GM23338 (cell line): ENCODE data around the gene ABL2.

ENCODE experiments used
- EZH2 ChIP-seq: fragments of 200-600 bp; sonication (generic); IDR thresholded peaks from one replicate; pipeline ENCODE4 v1.8.0; 2017; ENCODE audit warnings: antibody characterized with exemption, mild to moderate bottlenecking, low read depth; ENCODE audit not compliant: unreplicated experiment
- REST ChIP-seq: IDR thresholded peaks from one replicate; pipeline ENCODE4 v1.6.1; 2018; ENCODE audit warnings: antibody characterized with exemption; ENCODE audit not compliant: unreplicated experiment
- TF ChIP-seq, protein P1 (sequence below), 2 experiments: fragments of 200-600 bp in 1 of 2; sonication (generic) in 1 of 2; conservative IDR thresholded peaks; 2 replicates each; pipeline versions ENCODE4 v1.5.1 to v1.6.1; 2016 to 2017; ENCODE audit warnings: antibody characterized with exemption in 2 of 2, low read depth in 2 of 2, mild to moderate bottlenecking in 2 of 2, moderate library complexity in 1 of 2

DNA sequence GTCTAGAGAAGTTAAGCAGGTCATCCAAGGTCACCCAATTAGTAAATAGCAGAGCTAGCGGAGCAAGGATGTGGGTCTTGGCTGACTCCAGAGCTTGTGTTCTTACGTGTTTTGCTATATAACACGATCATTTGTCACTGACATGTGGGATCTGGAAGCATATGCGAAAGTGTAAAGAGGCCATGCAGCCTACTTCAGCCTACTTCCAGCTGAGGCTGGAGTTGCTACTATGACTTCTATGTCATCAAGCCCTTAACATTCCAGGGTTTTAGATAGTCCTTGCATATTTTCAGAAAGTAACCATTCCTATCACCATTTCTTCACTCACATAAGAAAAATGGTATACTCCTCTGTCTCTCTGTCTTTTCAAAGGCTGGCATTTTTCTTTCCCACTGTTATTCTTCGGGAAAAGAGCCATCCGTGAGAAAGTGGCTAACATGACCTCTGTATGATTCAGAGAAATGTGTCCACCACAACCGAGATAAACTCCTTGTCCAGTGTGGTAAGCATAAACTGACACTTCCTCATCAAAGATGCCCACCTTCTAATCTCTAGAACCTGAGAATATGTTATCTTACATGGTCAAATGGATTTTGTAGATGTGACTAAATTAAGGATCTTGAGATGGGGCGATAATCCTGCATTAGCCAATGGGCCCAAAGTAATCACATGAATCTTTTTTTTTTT, 24.0 kb upstream of the ABL2 start:
- TF ChIP-seq, protein P1, sequence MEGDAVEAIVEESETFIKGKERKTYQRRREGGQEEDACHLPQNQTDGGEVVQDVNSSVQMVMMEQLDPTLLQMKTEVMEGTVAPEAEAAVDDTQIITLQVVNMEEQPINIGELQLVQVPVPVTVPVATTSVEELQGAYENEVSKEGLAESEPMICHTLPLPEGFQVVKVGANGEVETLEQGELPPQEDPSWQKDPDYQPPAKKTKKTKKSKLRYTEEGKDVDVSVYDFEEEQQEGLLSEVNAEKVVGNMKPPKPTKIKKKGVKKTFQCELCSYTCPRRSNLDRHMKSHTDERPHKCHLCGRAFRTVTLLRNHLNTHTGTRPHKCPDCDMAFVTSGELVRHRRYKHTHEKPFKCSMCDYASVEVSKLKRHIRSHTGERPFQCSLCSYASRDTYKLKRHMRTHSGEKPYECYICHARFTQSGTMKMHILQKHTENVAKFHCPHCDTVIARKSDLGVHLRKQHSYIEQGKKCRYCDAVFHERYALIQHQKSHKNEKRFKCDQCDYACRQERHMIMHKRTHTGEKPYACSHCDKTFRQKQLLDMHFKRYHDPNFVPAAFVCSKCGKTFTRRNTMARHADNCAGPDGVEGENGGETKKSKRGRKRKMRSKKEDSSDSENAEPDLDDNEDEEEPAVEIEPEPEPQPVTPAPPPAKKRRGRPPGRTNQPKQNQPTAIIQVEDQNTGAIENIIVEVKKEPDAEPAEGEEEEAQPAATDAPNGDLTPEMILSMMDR (conservative IDR thresholded peaks at IDR 0.05; ENCODE audit: low read depth in 2 of 2): no peak
- TF ChIP-seq EZH2 (no peak), REST (no peak)
